HL-60/S4 treated with phorbol 12-myristate 13-acetate at 8.2 ng/mL for 4 days and 3 days (cell line): ENCODE results near the gene PPM1H.

Experiments used
- in situ Hi-C: fragments of 300-500 bp; cut with MboI; formaldehyde crosslinking; loops from 2 replicates; pipeline ENCODE4 v1.15.0; 2022; ENCODE audit warnings: low sequenced_read_pairs

PPM1H gene

GRCh38 chr12:62720025-62720424 is 214.9 kb downstream of the PPM1H start:
- in situ Hi-C loops, result no loop called here

DNA sequence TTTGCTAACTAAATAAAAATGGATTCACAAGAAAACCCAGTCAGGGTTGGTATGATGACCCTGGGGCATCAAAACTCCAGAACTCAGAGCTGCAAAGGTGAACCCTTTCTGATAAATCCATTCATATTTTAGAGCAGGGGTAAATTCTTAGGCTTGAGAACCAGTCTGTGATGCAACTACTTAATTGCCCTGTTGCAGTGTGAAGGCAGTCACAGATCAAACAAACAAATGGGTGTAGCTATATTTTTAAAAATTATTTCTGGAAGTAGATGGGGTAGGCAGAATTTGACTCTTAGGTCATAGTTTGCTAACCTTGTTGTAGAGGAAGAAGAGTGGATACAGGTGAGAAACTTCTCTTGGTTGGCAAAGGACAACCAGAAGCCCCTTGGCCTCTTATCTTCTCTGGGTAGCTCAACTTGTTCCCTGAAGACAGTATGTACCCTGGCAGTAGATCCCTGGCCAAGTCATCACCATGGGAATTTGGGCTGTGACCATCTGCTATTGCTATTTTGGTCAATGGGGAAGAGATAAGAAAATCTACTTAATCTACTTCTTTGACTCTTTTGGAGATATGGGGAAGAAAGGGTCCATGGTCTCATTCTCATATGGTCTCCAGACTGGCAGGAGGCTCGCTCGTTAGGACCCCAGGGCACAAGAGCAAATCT is 216.1 kb downstream of the PPM1H start:
- in situ Hi-C loops, result no loop called here

- in situ Hi-C loops, result no loop called here
Observed at GRCh38 chr12:62717643-62718042, 217.3 kb downstream of the PPM1H start.

DNA sequence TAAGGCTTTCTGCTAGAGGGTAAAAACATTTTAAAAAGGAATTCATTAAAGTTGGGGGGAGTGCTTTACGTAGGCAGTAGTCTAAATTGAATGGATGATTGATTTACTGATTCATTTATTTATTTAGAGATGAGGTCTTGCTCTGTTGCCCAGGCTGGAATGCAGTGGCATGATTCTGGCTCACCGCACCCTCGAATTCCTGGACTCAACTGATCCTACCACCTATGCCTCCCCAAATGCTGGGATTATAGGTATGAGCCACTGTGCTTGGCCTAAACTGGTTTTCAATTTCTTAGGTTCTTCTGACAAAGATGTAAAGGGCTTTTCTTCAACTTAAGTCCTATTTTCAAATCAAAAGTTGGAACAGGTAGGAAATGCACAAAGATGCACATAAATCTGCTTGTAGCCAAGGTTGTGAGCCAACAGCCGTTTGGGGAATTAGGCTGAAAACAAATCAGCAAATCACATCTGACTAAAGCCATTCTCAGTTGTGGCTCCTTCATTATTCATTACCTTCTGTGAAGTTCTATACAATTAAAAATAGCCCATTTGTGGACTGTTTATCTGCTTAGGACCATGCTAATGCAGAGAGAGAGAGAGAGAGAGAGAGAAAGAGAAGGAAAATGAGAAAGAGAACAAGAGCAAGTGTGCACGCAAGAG is 218.0 kb downstream of the PPM1H start:
- in situ Hi-C loops, result no loop called here

GRCh38 chr12:62716037-62716436 is 218.9 kb downstream of the PPM1H start:
- in situ Hi-C loops, result no loop called here

DNA sequence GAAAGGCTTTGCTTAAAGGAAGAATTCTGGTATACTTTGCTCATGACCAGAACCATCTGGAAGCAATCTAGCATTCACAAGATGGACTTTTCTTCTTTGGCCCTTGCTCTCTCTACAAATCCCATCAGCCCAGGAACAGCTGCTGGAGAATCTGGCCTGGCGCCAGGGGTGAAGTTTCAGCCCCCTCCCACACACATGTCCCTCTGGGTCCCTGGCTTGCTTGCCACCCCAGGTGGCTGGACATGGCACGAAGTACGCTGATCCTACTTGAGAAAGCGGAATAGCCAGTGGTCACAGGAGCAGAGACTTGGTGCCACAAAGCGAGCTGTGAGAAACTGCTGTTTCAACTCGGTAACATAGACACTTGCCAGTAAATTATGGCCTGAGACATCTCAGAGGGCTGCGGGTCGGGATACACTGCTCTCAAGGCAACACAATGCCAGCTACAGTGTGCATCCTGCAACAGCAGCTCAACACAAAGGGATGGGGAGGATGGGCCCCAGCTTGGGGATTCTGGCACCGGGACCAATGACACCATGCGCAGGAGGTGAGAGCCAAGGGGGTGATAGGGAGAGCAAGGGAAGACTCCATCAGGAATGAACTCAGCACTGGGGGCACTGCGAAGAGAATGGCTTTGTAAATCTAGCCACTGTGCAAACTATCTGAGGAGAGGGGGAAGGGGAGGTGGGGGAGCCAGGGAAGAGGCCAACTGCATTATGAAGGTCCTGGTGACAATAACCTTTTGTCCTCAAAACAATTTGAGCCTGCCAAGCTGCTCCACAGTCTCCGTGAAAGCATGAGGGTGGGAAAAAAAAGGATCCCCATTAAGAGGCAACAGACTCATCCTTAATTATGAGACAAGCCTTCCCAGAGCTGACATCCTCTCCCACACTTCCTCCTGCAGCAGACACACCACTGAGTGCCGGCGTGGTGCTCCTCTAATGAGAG is 219.9 kb downstream of the PPM1H start:
- in situ Hi-C loops, result no loop called here

DNA sequence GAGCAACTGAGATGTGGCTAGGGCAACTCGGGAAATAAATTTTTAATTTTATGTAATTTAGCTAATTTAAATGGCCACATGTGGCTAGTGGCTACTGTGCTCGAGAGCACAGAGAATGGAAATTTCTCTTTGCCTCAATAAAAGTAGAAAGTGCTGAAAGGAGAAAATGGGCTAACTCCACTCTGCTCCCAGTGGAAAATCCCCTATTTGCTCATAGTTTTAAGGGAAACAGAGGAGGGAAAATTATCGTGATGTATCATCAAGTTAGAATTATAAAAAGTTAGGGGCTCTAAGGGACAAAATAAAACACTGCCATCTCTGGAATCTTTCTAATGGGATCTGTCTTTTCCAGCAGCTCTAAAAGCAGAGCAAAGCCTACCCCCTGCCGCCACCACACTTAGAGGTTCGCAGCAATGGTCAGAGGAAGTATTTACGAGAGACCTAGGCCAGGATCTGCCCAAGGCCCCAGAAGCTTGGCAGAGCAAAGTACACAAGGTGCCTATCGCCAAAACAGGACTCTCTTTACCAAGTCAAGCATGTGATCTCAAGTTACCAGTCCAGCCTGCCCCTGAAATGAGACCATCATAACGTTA is 220.7 kb downstream of the PPM1H start:
- in situ Hi-C loops, result no loop called here

- in situ Hi-C loops, result no loop called here
Observed at GRCh38 chr12:62713723-62714122, 221.2 kb downstream of the PPM1H start.

DNA sequence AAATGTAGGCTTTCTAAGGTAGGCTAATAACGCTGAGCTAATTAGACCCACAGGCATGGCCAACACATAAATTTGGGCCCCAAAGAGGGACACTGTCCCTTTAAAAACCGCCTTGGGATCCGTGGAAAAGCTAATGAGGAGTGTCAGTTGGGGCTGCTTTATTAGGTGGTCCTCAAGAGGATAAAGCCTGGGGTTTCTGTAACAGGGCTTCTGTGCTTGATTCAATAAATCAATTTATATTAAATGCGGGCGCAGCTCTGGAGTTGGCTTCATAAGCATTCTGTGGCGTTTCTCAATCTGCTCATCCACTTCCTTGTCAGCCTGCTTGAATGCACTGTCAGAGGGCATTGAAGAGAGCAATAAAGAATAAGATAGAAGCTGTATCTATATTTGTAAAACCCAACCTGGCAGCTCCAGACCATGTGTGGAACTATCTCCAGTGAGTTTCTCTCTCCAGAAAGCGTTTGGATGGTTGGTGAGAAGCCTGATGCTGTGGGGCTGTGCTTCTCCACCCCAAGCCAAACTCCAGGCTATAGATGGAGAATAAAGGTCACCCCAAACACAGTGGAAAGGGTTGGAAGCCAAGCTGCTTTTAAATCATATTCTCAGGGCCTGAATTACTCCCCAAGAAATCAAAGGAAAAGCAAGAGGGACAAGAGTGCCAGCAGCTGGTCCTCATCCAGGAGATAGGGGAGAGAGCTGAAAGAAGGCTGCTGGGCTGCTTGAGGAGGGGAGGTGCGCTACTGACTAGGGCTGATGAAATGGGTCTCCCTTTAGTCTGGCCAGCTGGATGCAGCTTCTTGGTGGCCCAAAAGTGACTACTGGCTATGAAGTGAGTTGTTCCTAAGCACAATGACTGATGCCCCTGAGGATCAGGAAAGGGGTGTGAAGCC is 222.0 kb downstream of the PPM1H start:
- in situ Hi-C loops, result no loop called here

GRCh38 chr12:62711631-62712241 is 223.2 kb downstream of the PPM1H start:
- in situ Hi-C loops, result no loop called here

DNA sequence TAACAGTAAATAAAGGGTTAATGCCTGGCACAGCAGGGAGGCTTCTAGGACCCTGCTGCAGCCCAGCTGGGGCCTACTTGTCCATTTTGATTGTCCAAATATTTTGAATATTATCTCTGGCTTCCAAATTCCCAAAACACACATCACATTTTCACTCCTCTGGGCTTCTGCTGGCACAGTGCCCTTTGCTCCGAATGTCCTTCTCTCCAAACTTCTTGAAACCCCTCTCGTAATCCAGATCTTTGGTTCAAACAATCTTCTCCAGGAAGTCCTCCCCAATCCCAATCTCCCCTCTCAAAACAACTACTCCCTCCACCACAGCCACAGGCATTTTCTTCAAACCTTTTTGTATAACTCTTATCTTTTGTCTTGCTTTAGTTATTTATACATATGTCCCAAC is 225.6 kb downstream of the PPM1H start:
- in situ Hi-C loops, result no loop called here

GRCh38 chr12:62707939-62708338 is 227.0 kb downstream of the PPM1H start:
- in situ Hi-C loops, result no loop called here

DNA sequence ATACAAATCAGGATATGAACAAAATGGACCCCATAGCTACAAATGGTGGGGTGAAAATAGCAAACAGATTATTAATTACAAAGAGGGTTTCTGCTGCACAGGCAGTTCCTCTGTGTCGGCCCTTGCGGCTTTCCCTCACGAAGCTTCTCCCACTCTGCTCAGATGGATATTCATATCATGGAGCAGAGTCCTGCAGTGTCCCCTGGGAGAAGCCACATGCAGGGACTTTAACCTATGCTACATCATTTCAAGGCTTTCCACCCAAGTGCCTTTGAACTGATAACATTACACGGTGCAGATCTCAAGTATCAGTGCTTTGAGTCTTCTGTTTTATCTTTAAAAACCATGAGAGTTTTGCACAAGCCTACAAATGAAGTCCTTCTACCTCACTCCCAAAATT is 229.1 kb downstream of the PPM1H start:
- in situ Hi-C loops, result no loop called here

DNA sequence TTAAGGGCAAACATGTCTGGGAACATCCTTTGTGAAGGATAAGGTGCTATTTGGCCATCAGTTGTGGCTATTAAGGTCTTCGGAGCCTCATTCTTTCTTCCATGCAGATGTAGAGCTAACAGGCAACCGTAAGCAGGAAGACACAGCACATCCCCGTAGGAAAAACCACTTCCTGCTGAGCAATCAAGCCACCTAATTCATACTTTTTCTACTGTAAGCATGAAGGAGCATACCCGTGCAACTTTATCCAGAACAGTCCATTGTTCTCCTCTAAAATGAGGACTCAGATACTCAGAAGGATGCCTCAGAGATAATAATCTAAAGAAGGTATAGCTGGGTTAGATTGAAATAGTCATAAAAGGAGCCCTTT is 232.0 kb downstream of the PPM1H start:
- in situ Hi-C loops, result no loop called here

DNA sequence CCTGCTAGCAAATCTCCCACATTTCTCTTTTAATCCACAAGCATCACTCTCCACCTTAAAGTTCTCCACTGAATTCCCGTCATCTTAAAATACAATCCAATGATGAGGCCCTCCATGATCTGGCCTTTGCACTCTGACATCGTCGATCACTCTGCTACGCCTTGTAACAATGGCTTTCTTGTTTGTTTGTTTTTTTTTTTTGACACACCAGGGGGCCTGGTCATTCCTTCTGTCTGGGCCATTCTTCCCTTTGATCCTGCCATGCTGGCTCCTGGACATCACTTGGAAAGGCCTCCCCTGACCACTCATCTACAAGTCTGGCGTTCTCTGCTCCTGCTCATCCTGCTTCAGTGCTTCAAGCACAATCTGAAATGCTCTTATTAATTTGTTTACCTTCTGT is 233.5 kb downstream of the PPM1H start:
- in situ Hi-C loops, result no loop called here

DNA sequence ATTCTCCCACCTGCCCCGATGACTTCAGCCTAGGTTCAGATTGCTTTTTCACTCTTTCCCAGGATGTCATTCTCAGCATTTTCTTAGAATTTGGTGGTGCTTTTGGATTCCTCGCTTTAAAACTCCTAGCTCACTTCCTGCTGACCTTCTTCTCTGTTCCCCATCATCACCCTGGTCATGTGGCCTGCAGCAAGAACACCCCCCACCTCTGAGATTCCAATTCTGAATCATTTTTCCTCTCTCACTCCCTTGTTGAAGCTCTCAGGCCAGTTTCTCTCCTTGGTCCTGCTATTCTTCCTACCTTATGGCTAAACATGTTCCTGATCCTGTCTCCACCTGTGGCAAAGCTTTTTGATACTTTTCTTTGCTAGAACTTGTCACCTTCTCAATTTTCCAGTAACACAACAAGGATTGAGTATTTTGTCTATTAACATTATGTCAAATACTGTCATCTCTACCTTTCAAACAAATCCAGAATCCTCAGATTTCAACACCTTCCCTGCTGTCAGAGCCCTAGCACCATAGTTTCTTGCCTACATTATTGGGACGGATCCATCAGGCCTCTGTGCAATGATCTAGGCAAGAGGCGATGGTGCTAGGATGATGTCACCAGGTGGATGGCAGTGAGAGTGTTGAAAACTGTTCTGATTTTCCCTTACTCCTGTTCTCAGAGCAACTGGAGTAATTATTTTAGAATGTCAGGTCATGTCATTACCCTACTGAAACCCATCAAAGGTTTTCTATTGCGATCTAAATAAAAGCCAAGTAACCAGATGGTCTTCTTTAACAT is 234.7 kb downstream of the PPM1H start:
- in situ Hi-C loops, result no loop called here

DNA sequence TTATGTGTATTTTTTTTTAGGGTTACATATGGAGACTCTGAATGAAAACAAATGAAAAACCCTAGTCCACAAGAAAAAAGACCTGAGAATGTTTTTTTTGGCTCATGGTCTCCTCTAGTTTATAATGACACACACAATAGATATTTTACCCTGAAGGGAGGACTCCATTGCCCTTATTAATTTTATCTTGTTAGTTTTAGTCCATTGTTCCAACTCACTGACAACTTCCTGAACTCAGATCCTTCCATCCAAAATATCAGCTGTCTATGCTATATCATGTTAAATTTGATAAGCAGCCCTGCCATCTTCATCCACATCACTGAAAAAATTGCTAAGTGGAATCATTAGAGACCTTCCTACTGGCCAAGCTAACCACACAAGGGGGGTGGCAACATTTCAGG is 236.2 kb downstream of the PPM1H start:
- in situ Hi-C loops, result no loop called here

DNA sequence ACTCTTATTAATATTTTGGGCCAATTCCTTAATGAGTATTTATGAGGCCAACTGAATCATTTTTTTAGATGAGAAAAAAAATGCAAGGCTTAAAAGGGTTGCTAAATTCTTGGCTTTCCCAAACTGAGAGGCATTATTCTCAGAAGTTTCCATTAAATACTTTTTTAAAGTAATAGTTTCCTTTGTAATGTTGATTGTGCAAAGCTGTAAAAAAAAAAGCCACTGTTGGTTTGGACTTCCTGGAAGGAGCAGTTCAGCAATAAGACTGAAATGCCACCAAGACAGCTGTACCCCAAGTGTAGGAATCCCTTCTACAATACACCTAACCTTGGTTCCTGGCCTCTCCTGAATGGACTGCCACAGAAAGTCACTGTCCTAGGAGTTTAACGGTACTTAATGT is 237.1 kb downstream of the PPM1H start:
- in situ Hi-C loops, result no loop called here

GRCh38 chr12:62695696-62696095 is 239.3 kb downstream of the PPM1H start:
- in situ Hi-C loops, result no loop called here
